Measurements from ENCODE around the gene GTSE1.
A peak's percentile ranks its signal among the peaks of the same experiment; 100 is the strongest.
"Not testable (repeated sequence)": the region's sequence is repeated elsewhere in the genome, so short reads cannot be mapped to it uniquely, and the experiment has no call there.

The GTSE1 gene

GRCh38 chr22:46265627-46266026, 31.0 kb upstream of the GTSE1 start:
- peaks cover 14% of the 10 kb centered on the region for H3K27me3 Mint-ChIP-seq
- H3K4me1 Mint-ChIP-seq = peaks cover 10% of the 10 kb centered on the region
- not testable (repeated sequence) for H3K27ac Mint-ChIP-seq

DNA sequence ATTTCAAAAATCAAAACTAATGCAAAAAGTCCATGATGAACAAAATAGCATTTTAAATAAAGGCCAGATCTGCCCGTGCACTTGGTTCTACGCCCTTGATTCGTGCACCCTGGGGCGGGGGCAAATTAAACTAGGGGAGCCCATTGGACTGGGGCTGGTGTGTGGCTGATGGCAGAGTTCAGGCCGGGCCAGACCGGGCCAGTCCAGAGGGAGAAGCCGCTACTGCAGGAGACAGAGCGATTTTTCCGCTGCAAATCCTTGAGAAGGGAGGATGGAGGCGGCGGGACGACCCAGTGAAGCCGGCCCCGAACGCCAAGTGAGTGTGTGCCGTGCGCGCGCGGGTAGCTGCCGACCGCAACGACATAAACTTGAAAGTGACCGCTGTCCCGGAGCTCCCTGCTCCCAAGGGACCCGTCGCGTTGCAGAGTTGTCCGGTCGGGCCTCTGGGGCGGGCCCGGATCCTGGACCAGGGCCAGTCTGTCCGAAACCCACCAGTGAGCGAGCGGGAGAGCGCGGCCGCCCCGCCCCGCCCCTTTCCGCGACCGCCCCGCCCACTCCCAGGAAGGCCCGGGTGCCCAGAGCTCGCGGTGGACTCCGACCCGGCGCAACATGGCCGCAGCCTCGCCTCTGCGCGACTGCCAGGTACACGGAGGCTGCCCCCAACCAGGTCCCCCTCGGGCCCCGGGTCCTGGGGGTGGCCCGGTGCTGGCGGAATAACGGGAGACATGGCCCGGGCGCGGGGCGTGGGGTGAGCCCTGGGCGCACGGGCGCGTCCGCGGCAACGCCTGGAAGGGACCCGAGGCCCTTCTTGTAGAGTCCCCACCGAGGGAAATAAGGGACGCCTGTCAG, 29.0 kb upstream of the GTSE1 start, which contains the start of gene TTC38:
TTC38 (plus strand) TSS at position 578 of the 849 bp plus-strand sequence; CDS start at position 610, 32 bp downstream.
- ATAC-seq (ENCODE audit: low read depth) (peak; percentile 81), DNase-seq (ENCODE audit: low spot score in 2 of 2) (peak; percentile 22 to 53)
- H3K27me3 Mint-ChIP-seq = peaks cover 10% of the 10 kb centered on the region
- H3K27ac Mint-ChIP-seq = peak within 1 kb of the TSS; percentile 35
- peaks cover 10% of the 10 kb centered on the region for H3K4me1 Mint-ChIP-seq
- no peaks in the 10 kb centered on the region for H3K9me3 Mint-ChIP-seq
- no peaks in the 10 kb centered on the region for H3K36me3 Mint-ChIP-seq
- H3K4me3 Mint-ChIP-seq = peak within 1 kb of the TSS; percentile 88

More at GRCh38 chr22:46265627-46266026, 31.0 kb upstream of the GTSE1 start:
- not testable (repeated sequence) for ATAC-seq (ENCODE audit: low read depth); H3K36me3 Mint-ChIP-seq; H3K9me3 Mint-ChIP-seq; DNase-seq (ENCODE audit: low spot score in 2 of 2); H3K4me3 Mint-ChIP-seq

DNA sequence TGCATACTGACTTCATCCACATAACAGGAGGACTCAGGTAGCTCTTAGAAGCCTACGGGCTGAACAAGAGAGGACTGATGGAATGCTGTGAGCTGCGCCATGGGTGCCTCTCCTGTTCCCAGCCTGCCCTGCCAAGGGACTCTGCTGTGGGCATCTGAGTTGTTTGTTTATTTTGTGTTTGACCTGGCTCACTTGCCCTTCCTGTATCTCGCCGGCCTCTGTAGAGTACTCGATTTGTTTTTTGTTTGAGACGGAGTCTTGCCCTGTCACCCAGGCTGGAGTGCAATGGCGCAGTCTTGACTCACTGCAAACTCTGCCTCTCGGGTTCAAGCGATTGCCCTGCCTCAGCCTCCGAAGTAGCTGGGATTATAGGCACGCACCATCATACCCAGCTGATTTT, 27.1 kb upstream of the GTSE1 start:
- DNase-seq (ENCODE audit: low spot score in 2 of 2) = no peak
- Mint-ChIP-seq H3K27ac (no peak overlapping the region), H3K9me3 (no peaks in the 10 kb centered on the region)

GRCh38 chr22:46272196-46272595, 24.5 kb upstream of the GTSE1 start:
- no peak overlapping the region for H3K27ac Mint-ChIP-seq
- H3K9me3 Mint-ChIP-seq = no peaks in the 10 kb centered on the region
- DNase-seq (ENCODE audit: low spot score in 2 of 2) (no peak), ATAC-seq (ENCODE audit: low read depth) (no peak)
- H3K4me3 Mint-ChIP-seq = no peak overlapping the region
- peaks cover 9% of the 10 kb centered on the region for H3K4me1 Mint-ChIP-seq
- H3K27me3 Mint-ChIP-seq = no peaks in the 10 kb centered on the region
- peaks cover 11% of the 10 kb centered on the region for H3K36me3 Mint-ChIP-seq

More for the DNA sequence above, 27.1 kb upstream of the GTSE1 start:
- Mint-ChIP-seq H3K4me3 (peak overlapping the region; percentile 65), H3K36me3 (peaks cover 1% of the 10 kb centered on the region), H3K4me1 (peaks cover 10% of the 10 kb centered on the region), H3K27me3 (no peaks in the 10 kb centered on the region)
- ATAC-seq (ENCODE audit: low read depth) = no peak

DNA sequence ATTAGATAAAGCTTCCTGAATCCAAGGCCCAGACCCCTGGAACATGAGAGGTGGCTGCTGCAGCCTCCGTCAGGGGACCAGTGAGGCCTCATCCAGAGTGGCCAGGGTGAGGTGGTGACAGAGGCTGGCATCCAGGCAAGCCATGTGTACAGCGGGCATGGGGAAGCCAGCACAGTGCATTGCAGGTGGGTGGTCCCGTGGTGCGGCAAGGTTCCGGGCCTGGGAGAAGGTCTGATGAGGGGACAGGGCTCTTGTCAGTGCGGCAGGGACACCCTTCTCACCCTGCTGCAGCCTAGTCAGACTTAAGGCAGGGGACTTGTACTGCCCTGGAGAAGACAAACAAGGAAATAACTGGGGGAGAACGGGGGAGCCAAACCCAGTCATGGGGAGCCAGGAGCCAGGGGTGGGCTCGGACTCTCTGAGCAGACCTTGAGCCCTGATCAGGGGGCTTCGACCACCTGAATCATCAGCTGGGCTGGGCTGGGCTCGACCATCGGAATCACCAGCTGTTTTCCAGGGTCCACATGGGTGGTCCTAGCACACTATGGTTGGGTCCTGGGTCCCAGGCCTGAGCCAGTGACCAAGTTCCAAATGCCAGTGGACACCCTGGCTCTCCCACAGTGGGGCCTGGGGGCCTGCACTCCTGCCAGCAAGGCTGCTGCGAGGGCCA, 23.8 kb upstream of the GTSE1 start:
- H3K9me3 Mint-ChIP-seq = no peaks in the 10 kb centered on the region
- no peak overlapping the region for H3K4me3 Mint-ChIP-seq
- peaks cover 6% of the 10 kb centered on the region for H3K4me1 Mint-ChIP-seq
- H3K27me3 Mint-ChIP-seq = no peaks in the 10 kb centered on the region
- DNase-seq (ENCODE audit: low spot score in 2 of 2) (no peak), ATAC-seq (ENCODE audit: low read depth) (no peak)
- H3K27ac Mint-ChIP-seq = no peak overlapping the region
- H3K36me3 Mint-ChIP-seq = peaks cover 11% of the 10 kb centered on the region

DNA sequence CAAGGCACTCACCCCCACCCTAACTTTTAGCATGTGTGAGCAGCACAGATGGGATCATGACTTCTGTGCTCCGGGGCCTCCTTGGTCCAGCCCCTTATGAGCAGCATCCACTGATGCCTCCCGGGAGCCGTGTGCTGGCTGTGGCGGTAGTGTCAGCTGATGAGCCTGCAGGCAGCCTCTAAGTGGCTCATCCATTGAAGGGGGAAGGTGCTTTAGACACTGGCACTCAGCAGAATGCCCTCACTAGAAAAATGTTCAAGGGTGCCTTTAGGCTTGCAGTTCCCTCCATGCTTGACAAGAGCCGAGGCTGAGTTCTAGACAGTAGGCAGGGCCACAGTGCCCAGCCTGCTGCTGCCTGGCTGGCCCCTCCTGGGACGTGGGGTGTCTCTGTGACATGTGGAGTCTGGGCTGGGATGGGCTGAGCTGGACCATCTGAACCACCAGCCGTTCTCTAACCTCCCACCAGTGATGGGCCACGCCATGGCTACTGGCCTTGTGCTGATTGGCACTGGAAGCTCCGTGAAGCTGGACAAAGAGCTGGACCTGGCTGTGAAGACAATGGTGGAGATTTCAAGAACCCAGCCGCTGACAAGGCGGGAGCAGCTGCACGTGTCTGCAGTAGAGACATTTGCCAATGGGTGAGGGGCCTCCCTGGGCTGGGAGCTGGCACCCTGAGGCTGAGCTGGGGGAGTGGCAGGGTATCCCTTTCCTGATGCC, 23.1 kb upstream of the GTSE1 start:
- DNase-seq (ENCODE audit: low spot score in 2 of 2) (no peak), ATAC-seq (ENCODE audit: low read depth) (no peak)
- H3K27ac Mint-ChIP-seq = no peak overlapping the region
- H3K4me1 Mint-ChIP-seq = peaks cover 5% of the 10 kb centered on the region
- H3K36me3 Mint-ChIP-seq = peaks cover 15% of the 10 kb centered on the region
- no peaks in the 10 kb centered on the region for H3K27me3 Mint-ChIP-seq
- H3K4me3 Mint-ChIP-seq = no peak overlapping the region
- no peaks in the 10 kb centered on the region for H3K9me3 Mint-ChIP-seq

DNA sequence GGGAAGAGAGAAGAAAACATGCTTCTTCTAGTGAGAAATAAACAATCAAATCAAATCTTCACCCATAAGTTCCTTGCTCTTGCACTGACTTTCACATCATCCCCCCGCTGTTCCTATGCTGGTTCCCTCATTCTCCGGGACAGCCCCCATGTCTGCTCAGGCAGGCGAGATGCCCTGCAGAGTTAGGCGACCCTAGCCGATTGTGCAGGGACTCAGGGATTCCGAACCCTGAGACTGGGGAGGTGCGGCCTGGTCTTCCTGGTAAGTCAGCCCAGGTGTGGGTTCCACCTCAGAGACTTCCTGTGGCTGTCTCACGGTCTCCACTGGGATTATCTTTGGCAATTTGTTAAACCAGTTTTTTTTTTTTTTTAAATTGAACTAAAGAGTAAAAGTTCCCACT, 22.3 kb upstream of the GTSE1 start:
- DNase-seq (ENCODE audit: low spot score in 2 of 2) = no peak
- H3K4me3 Mint-ChIP-seq = no peak overlapping the region
- H3K27me3 Mint-ChIP-seq = no peaks in the 10 kb centered on the region
- no peak overlapping the region for H3K27ac Mint-ChIP-seq
- H3K36me3 Mint-ChIP-seq = peaks cover 15% of the 10 kb centered on the region
- no peaks in the 10 kb centered on the region for H3K9me3 Mint-ChIP-seq
- peaks cover 5% of the 10 kb centered on the region for H3K4me1 Mint-ChIP-seq
- ATAC-seq (ENCODE audit: low read depth) = no peak

DNA sequence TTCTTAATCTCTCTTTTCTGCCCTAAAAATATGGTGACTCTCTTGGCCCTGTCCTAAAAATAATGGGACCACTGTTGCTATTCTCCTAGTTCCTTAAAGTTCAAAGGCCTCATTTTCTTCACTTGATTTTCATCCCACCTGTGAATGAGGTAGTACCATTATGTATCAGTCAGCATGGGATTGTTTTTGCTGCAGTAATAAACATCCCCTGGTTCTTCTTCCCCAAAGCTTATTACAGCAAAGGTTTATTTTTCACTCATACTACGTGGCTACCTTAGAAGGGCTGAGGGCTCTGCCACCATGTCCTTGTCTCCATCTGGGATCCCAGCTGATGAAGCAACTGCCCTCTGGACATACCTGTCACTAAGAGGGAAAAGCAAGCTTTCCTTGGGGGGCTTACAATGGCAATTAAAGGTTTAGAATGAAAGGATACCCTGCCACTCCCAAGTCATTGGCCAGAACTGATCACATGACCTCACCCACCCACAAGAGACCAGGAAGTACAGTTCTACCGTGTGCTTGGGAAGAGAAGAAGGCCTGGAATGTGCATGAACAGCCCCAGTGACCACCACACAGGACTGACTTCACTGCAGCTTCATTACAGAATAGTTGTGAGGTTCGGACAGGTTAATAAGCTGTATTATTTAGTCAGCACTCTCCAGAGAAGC, 21.1 kb upstream of the GTSE1 start:
- no peak overlapping the region for H3K27ac Mint-ChIP-seq
- peaks cover 8% of the 10 kb centered on the region for H3K4me1 Mint-ChIP-seq
- ATAC-seq (ENCODE audit: low read depth) = no peak
- H3K4me3 Mint-ChIP-seq = no peak overlapping the region
- H3K9me3 Mint-ChIP-seq = no peaks in the 10 kb centered on the region
- H3K36me3 Mint-ChIP-seq = peaks cover 16% of the 10 kb centered on the region
- DNase-seq (ENCODE audit: low spot score in 2 of 2) = no peak
- H3K27me3 Mint-ChIP-seq = no peaks in the 10 kb centered on the region

- peaks cover 16% of the 10 kb centered on the region for H3K4me1 Mint-ChIP-seq
- no peak overlapping the region for H3K4me3 Mint-ChIP-seq
- H3K27ac Mint-ChIP-seq = no peak overlapping the region
- H3K27me3 Mint-ChIP-seq = no peaks in the 10 kb centered on the region
- DNase-seq (ENCODE audit: low spot score in 2 of 2) = no peak
- peaks cover 16% of the 10 kb centered on the region for H3K36me3 Mint-ChIP-seq
- no peak for ATAC-seq (ENCODE audit: low read depth)
- no peaks in the 10 kb centered on the region for H3K9me3 Mint-ChIP-seq
Measured at GRCh38 chr22:46276563-46276962, 20.1 kb upstream of the GTSE1 start.

DNA sequence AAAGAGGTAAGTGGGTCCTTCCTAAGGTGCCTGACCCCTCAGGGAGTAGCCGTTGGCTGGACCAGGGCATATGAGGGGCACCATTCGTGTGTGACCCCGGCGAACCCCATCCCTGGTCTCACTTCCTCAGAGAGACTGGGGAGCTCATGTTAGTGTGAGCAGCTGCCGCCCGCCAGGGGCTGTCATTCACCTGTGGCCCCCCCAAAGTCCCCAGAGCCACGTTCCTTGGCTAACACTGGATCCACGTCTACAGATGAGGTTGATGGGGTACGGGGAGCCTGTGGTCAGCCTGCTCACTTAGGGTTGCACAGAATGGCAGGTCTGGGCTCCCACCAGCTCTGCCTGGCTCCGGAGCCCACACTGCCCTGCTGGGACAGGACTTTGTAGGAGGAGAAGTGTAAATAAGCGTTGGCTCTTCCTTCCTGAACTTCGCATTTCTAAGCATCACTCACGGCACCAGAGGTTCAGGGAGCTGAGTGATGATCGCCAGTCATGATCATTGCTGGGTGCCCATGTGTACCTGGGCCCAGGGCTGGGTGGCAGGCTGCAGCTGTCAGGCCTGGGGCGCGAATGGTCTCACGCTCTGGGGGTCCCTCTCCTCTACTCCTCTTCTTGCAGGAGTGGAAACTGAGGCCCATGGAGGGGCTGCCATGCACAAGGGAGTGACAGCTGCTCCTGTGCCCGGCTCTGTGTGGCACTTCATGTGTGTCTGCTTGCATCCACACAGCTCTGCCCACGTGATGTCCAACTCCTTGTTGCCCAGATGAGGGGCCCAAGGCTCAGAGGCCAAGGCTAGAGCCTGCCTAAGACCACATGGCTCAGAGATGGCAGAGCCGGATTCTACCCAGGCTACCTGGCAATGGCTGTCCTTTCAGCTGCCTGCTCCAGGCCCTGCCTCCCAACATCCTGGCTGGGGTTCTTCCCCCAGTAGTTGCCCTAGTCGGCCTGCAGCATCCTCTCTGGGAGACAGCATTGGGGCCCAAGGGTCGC, 17.7 kb upstream of the GTSE1 start:
- Mint-ChIP-seq H3K4me1 (peaks cover 16% of the 10 kb centered on the region), H3K27ac (no peak overlapping the region), H3K36me3 (peaks cover 18% of the 10 kb centered on the region), H3K4me3 (no peak overlapping the region), H3K9me3 (no peaks in the 10 kb centered on the region), H3K27me3 (no peaks in the 10 kb centered on the region)
- no peak for DNase-seq (ENCODE audit: low spot score in 2 of 2)
- no peak for ATAC-seq (ENCODE audit: low read depth)

DNA sequence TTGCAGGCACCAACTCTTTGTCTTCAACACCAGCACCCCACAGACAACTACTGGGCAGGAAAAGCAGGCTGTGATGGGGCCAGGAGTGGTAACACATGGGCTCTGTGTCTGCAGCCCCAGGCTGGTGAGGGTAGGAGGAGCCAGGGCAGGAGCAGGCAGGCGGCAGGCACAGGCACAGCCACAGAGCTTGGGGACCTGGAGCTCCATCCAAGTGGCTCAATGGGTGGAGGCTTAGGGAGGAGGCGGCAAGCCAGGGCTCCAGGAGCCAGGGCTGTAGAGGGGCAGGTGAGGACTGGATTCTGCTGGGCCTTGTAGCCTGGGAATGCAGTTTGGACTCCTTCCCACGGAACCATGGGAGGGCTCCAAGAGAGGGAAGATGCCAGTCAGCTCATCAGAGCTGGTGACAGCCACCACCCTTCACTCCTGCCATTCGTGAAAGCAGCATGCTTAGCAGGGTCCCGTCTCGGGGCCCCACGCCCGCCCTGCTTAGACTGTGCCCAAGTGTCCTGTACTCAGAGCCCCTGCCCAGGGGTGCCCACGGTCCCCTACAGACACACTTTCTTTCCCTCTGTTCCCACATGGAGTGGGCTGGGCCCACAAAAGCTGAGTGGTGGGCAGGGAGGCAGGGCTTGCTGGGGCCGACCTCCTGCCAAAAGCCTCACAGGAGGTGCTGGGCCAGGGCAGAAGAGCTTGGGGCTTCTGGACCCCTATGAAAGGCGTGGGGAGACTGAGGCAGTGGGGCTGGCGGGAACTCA, 16.4 kb upstream of the GTSE1 start:
- peak overlapping the region; percentile 39 for H3K4me3 Mint-ChIP-seq
- H3K9me3 Mint-ChIP-seq = no peaks in the 10 kb centered on the region
- H3K4me1 Mint-ChIP-seq = peaks cover 16% of the 10 kb centered on the region
- H3K27me3 Mint-ChIP-seq = no peaks in the 10 kb centered on the region
- no peak for ATAC-seq (ENCODE audit: low read depth)
- H3K27ac Mint-ChIP-seq = peak overlapping the region; percentile 49
- DNase-seq (ENCODE audit: low spot score in 2 of 2) = no peak
- peaks cover 20% of the 10 kb centered on the region for H3K36me3 Mint-ChIP-seq

GRCh38 chr22:46280999-46281623, 15.6 kb upstream of the GTSE1 start:
- H3K27me3 Mint-ChIP-seq = no peaks in the 10 kb centered on the region
- peak overlapping the region; percentile 49 for H3K27ac Mint-ChIP-seq
- no peak overlapping the region for H3K4me3 Mint-ChIP-seq
- peak in 1 of 2 donors; percentile 22 for DNase-seq (ENCODE audit: low spot score in 2 of 2)
- peak; percentile 95 for ATAC-seq (ENCODE audit: low read depth)
- H3K36me3 Mint-ChIP-seq = peaks cover 12% of the 10 kb centered on the region
- peaks cover 16% of the 10 kb centered on the region for H3K4me1 Mint-ChIP-seq
- H3K9me3 Mint-ChIP-seq = no peaks in the 10 kb centered on the region

Measured in memory B cell (primary cell).